Endothelial cell of umbilical vein (primary cell): Measurements from ENCODE around the gene COMT. TPM values are rescaled to one million over a fixed set of nuclear protein-coding genes. Genes with fewer than 3 reads are reported as not detected.

Source experiments
- BruUV-seq: library from RNA; stranded (reverse); fragments of 400-500 nt; replicated peaks from 2 replicates; lab custom pipeline; 2021; lab: Mats Ljungman, UMichigan
- CTCF ChIA-PET: fragments of 300-600, 350-600 bp; sonication (Branson Sonifier 250); formaldehyde crosslinking; loops from one replicate; lab custom pipeline; 2021; ENCODE audit warnings: antibody characterized with exemption, inconsistent platforms; lab: Charles Lee
- POLR2A ChIA-PET: fragments of 300-600, 350-600 bp; sonication (Branson Sonifier 250); formaldehyde crosslinking; loops from one replicate; lab custom pipeline; 2021; ENCODE audit warnings: antibody characterized with exemption, inconsistent platforms; lab: Charles Lee
- DNase-seq: peaks from one replicate; pipeline ENCODE4 v3.0.0-alpha.2; 2011; ENCODE audit warnings: low read depth, low spot score
- FAIRE-seq: peaks from 2 replicates; lab custom pipeline; 2011; peaks lifted over from hg19 to GRCh38; lab: Jason Lieb, UNC
- H2AFZ ChIP-seq: 2 replicates; pipeline ENCODE4 v1.6.0; 2012; ENCODE audit warnings: low read depth, low read length, control low read depth, inconsistent platforms
- H3K27ac ChIP-seq: 2 replicates; pipeline ENCODE4 v1.5.1; 2011; ENCODE audit warnings: low read depth, mild to moderate bottlenecking, control low read depth, low read length, moderate library complexity; ENCODE audit not compliant: insufficient read depth
- H3K27me3 ChIP-seq, 2 experiments: 2 replicates each; pipeline versions ENCODE4 v1.6.0 to v1.6.1; 2011; ENCODE audit warnings: low read length in 2 of 2, mixed read lengths in 1 of 2; ENCODE audit not compliant: control insufficient read depth in 2 of 2, insufficient read depth in 2 of 2
- H3K36me3 ChIP-seq, 2 experiments: 2 replicates in 1 of 2; 3 replicates in 1 of 2; pipeline ENCODE4 v1.5.1; 2011; ENCODE audit warnings: low read length in 2 of 2, mild to moderate bottlenecking in 1 of 2, moderate library complexity in 1 of 2; ENCODE audit not compliant: control insufficient read depth in 2 of 2, insufficient read depth in 2 of 2; ENCODE audit errors: extremely low read depth in 1 of 2
- H3K4me1 ChIP-seq: 3 replicates; pipeline ENCODE4 v1.5.1; 2011; ENCODE audit warnings: mild to moderate bottlenecking, low read length; ENCODE audit not compliant: control insufficient read depth, insufficient read depth; ENCODE audit errors: extremely low read depth
- H3K4me2 ChIP-seq: 2 replicates; pipeline ENCODE4 v1.6.1; 2011; ENCODE audit warnings: low read length, control low read depth, mixed read lengths; ENCODE audit not compliant: insufficient read depth
- H3K4me3 ChIP-seq, 3 experiments: fragments of 200-600 bp in 1 of 3; sonication (generic), shearing (Covaris generic) in 1 of 3; replicated peaks in 1 of 3; 2 replicates each; pipeline ENCODE4 v1.5.1; 2011 to 2016; ENCODE audit warnings: control low read depth in 3 of 3, low read length in 3 of 3, mild to moderate bottlenecking in 2 of 3, inconsistent platforms in 1 of 3, low read depth in 1 of 3, moderate library complexity in 1 of 3; ENCODE audit not compliant: insufficient read depth in 1 of 3
- H3K79me2 ChIP-seq: 2 replicates; pipeline ENCODE4 v1.6.0; 2012; ENCODE audit warnings: low read length, inconsistent platforms; ENCODE audit not compliant: control insufficient read depth, insufficient read depth
- H3K9ac ChIP-seq: replicated peaks from 2 replicates; pipeline ENCODE3; 2011; ENCODE audit warnings: low read length, control low read depth; ENCODE audit not compliant: insufficient read depth; ENCODE audit errors: extremely low read depth
- H3K9me1 ChIP-seq: replicated peaks from 3 replicates; pipeline ENCODE4 v1.6.0; 2011; ENCODE audit warnings: mild to moderate bottlenecking, low read length; ENCODE audit not compliant: control insufficient read depth, insufficient read depth; ENCODE audit errors: extremely low read depth
- H3K9me3 ChIP-seq: replicated peaks from 2 replicates; pipeline ENCODE4 v1.5.1; 2012; ENCODE audit warnings: low read length, inconsistent platforms; ENCODE audit not compliant: control insufficient read depth, insufficient read depth
- H4K20me1 ChIP-seq: replicated peaks from 2 replicates; pipeline ENCODE3; 2011; ENCODE audit warnings: mild to moderate bottlenecking, low read length; ENCODE audit not compliant: control insufficient read depth, insufficient read depth; ENCODE audit errors: extremely low read depth
- CTCF ChIP-seq, 2 donors: IDR thresholded peaks; 1 replicate in 1 of 2; 2 replicates in 1 of 2; pipeline ENCODE4 v1.5.1; 2011; ENCODE audit warnings: low read length in 2 of 2, mild to moderate bottlenecking in 2 of 2, moderate library complexity in 2 of 2, control low read depth in 1 of 2, inconsistent platforms in 1 of 2, low read depth in 1 of 2; ENCODE audit not compliant: insufficient read depth in 1 of 2; ENCODE audit errors: extremely low read depth in 1 of 2
- JUN ChIP-seq: IDR thresholded peaks from 2 replicates; pipeline ENCODE4 v1.6.1; 2011; ENCODE audit warnings: borderline replicate concordance, low read depth; ENCODE audit not compliant: insufficient read length, insufficient read depth
- dilution Hi-C: fragments of 300-500 bp; cut with MboI; formaldehyde crosslinking; loops from one replicate; pipeline ENCODE4 v1.15.0; 2019; ENCODE audit warnings: low sequenced_read_pairs; ENCODE audit not compliant: extremely low pct_ligation_motif_present
- intact Hi-C: fragments of 100-400 bp; cut with micrococcal nuclease; formaldehyde crosslinking; loops from one replicate; pipeline ENCODE4 v1.10.0; 2022
- polyA plus RNA-seq, 4 experiments: library from polyadenylated mRNA; depleted of rRNA in 3 of 4; stranded (reverse) in 3 of 4; unstranded in 1 of 4; fragments of >200 nt; gene quantifications; 2 replicates each; pipeline versions ENCODE4 v1.2.1 to v1.2.3, GENCODE V29; 2011 to 2012; ENCODE audit warnings: missing spikeins in 1 of 4
- total RNA-seq: library from RNA; stranded (reverse); gene quantifications from 2 replicates; pipeline ENCODE4 v1.2.3, GENCODE V29; 2021

Gene COMT
- total and polyA plus RNA-seq, 2 donors (not counting 3 experiments of a cell fraction or from before 2014, with no cell fraction given), result 221 to 537 TPM

- dilution Hi-C loops, result no loop called here
- peak; percentile 87 for FAIRE-seq
Measured at GRCh38 chr22:19970479-19971275, 29.1 kb downstream of the COMT start.

More at GRCh38 chr22:19970479-19971275, 29.1 kb downstream of the COMT start:
- no TSS peak for BruUV-seq
- Histone ChIP-seq H3K36me3 (peaks cover 14 to 53% of the 10 kb centered on the region in 2 experiments), H3K79me2 (no peaks in the 10 kb centered on the region), H3K9me3 (no peaks in the 10 kb centered on the region), H3K4me2 (no peak overlapping the region), H3K9ac (no peak overlapping the region), H3K9me1 (no peaks in the 10 kb centered on the region), H3K27me3 (no peaks in the 10 kb centered on the region), H3K27ac (no peak overlapping the region), H4K20me1 (no peaks in the 10 kb centered on the region), H3K4me1 (peaks cover 26% of the 10 kb centered on the region), H2AFZ (no peak overlapping the region), H3K4me3 (no peak overlapping the region)
- POLR2A ChIA-PET, result interaction anchor here (1.1 kb wide), 1 partner anchor 42 kb away, joined by 4 read pairs; no protein-coding TSS in a partner anchor
- DNase-seq, result peak; percentile 56
- TF ChIP-seq CTCF (IDR thresholded peaks at IDR 0.05; ENCODE audit: extremely low read depth in 1 of 2, insufficient read depth in 1 of 2, low read depth in 1 of 2, low read length in 2 of 2), result peak; percentile 69 to 96
- TF ChIP-seq JUN, result no peak
- intact Hi-C loops, result loop anchor here (1.0 kb wide), 3 partner anchors 28 to 110 kb away; partner anchors contain the start of gene DGCR8
- CTCF ChIA-PET, result interaction anchor here (0.6 to 12.2 kb wide), 6 partner anchors 12 to 110 kb away, joined by 3 to 304 read pairs (median 6); no protein-coding TSS in a partner anchor
